Measurements from ENCODE around the gene LCORL. TPM values are rescaled to one million over a fixed set of nuclear protein-coding genes. Genes with fewer than 3 reads are reported as not detected.
"Not testable (repeated sequence)": the region's sequence is repeated elsewhere in the genome, so short reads cannot be mapped to it uniquely, and the experiment has no call there.

The LCORL gene
- total RNA-seq, 2 experiments from 2014 or later: 11.6 to 14.4 TPM

GRCh38 chr4:18012807-18013462, 8.6 kb downstream of the LCORL start:
- POLR2A ChIA-PET: no interaction called here
- peaks cover 2% of the 10 kb centered on the region for H3K4me1 Mint-ChIP-seq (ENCODE audit: low read depth)
- no peaks in the 10 kb centered on the region for H3K9me3 Mint-ChIP-seq (ENCODE audit: insufficient read depth)
- DNase-seq (no peak), ATAC-seq (no peak)
- CTCF ChIA-PET: no interaction called here
- no peak overlapping the region for H3K4me3 Mint-ChIP-seq
- no peak overlapping the region for H3K27ac Mint-ChIP-seq
- H3K36me3 Mint-ChIP-seq (ENCODE audit: low read depth): no peaks in the 10 kb centered on the region
- H3K27me3 Mint-ChIP-seq (ENCODE audit: low read depth): no peaks in the 10 kb centered on the region

GRCh38 chr4:18012134-18012806, 9.3 kb downstream of the LCORL start:
- no peaks in the 10 kb centered on the region for H3K9me3 Mint-ChIP-seq (ENCODE audit: insufficient read depth)
- ATAC-seq (no peak), DNase-seq (no peak)
- no peaks in the 10 kb centered on the region for H3K36me3 Mint-ChIP-seq (ENCODE audit: low read depth)
- CTCF ChIA-PET: no interaction called here
- H3K27me3 Mint-ChIP-seq (ENCODE audit: low read depth): no peaks in the 10 kb centered on the region
- peaks cover 2% of the 10 kb centered on the region for H3K4me1 Mint-ChIP-seq (ENCODE audit: low read depth)
- H3K27ac Mint-ChIP-seq: no peak overlapping the region
- POLR2A ChIA-PET: no interaction called here
- H3K4me3 Mint-ChIP-seq: no peak overlapping the region

- Mint-ChIP-seq H3K27ac (no peak overlapping the region), H3K9me3 (ENCODE audit: insufficient read depth) (peaks cover 9% of the 10 kb centered on the region), H3K36me3 (ENCODE audit: low read depth) (peaks cover 17% of the 10 kb centered on the region), H3K27me3 (ENCODE audit: low read depth) (no peaks in the 10 kb centered on the region), H3K4me1 (ENCODE audit: low read depth) (peaks cover 2% of the 10 kb centered on the region), H3K4me3 (no peak overlapping the region)
- no peak for DNase-seq
- ChIA-PET CTCF (no interaction called here), POLR2A (no interaction called here)
- ATAC-seq: no peak
These were observed 13.9 kb downstream of the LCORL start for GRCh38 chr4:18007625-18008024.

DNA sequence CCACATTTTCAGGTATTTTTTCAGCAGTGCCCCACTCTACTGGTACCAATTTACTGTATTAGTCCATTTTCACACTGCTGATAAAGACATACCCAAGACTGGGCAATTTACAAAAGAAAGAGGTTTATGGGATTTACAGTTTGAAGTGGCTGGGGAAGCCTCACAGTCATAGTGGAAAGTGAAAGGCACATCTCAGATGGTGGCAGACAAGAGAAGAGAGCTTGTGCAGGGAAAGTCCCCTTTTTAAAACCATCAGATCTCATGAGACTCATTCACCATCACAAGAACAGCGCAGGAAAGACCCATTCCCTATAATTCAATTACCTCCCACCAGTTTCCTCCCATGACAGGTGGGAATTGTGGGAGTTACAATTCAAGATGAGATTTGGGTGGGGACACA, 15.1 kb downstream of the LCORL start:
- H3K27ac Mint-ChIP-seq; ATAC-seq; H3K27me3 Mint-ChIP-seq (ENCODE audit: low read depth); H3K9me3 Mint-ChIP-seq (ENCODE audit: insufficient read depth); H3K4me3 Mint-ChIP-seq; POLR2A ChIA-PET; DNase-seq; CTCF ChIA-PET; H3K4me1 Mint-ChIP-seq (ENCODE audit: low read depth): not testable (repeated sequence)
- H3K36me3 Mint-ChIP-seq (ENCODE audit: low read depth): peaks cover 17% of the 10 kb centered on the region

DNA sequence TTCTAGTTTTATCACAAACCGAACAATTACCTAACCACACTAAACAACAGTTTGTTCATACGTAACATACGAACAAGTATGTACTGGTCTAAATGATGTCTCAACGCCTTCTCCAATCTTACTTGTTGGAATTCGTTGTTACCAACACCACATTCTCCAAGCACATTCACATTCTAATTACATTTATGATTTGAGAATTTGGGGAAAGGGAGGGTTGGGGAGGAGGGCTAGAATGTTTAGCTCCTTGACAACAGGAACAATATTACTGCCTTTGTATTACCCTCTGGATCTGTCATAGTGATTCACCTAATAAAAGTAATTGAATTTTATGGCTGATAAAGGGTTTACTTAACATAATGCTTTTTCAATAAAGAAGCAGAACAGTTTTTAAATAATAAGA, 24.4 kb downstream of the LCORL start:
- no peaks in the 10 kb centered on the region for H3K36me3 Mint-ChIP-seq (ENCODE audit: low read depth)
- H3K27me3 Mint-ChIP-seq (ENCODE audit: low read depth): no peaks in the 10 kb centered on the region
- ATAC-seq (no peak), DNase-seq (no peak)
- ChIA-PET POLR2A (no interaction called here), CTCF (no interaction called here)
- H3K27ac Mint-ChIP-seq: no peak overlapping the region
- no peaks in the 10 kb centered on the region for H3K9me3 Mint-ChIP-seq (ENCODE audit: insufficient read depth)
- no peaks in the 10 kb centered on the region for H3K4me1 Mint-ChIP-seq (ENCODE audit: low read depth)
- no peak overlapping the region for H3K4me3 Mint-ChIP-seq

- no peaks in the 10 kb centered on the region for H3K4me1 Mint-ChIP-seq (ENCODE audit: low read depth)
- H3K27me3 Mint-ChIP-seq (ENCODE audit: low read depth): no peaks in the 10 kb centered on the region
- H3K27ac Mint-ChIP-seq: no peak overlapping the region
- ChIA-PET POLR2A (no interaction called here), CTCF (interaction anchor here (1.1 kb wide), 1 partner anchor 32 kb away, joined by 3 read pairs; no protein-coding TSS in a partner anchor)
- ATAC-seq (no peak), DNase-seq (no peak)
- H3K4me3 Mint-ChIP-seq: no peak overlapping the region
- H3K36me3 Mint-ChIP-seq (ENCODE audit: low read depth): no peaks in the 10 kb centered on the region
- no peaks in the 10 kb centered on the region for H3K9me3 Mint-ChIP-seq (ENCODE audit: insufficient read depth)
These were observed 26.4 kb downstream of the LCORL start for GRCh38 chr4:17995165-17995564.

- Mint-ChIP-seq H3K9me3 (ENCODE audit: insufficient read depth) (peaks cover 27% of the 10 kb centered on the region), H3K4me3 (no peak overlapping the region), H3K27ac (no peak overlapping the region), H3K27me3 (ENCODE audit: low read depth) (no peaks in the 10 kb centered on the region), H3K4me1 (ENCODE audit: low read depth) (no peaks in the 10 kb centered on the region), H3K36me3 (ENCODE audit: low read depth) (peaks cover 4% of the 10 kb centered on the region)
- DNase-seq (no peak), ATAC-seq (no peak)
- ChIA-PET POLR2A (no interaction called here), CTCF (no interaction called here)
These were observed 35.7 kb downstream of the LCORL start for GRCh38 chr4:17985832-17986231.

- ChIA-PET POLR2A (no interaction called here), CTCF (no interaction called here)
- Mint-ChIP-seq H3K27ac (no peak overlapping the region), H3K9me3 (ENCODE audit: insufficient read depth) (peaks cover 17% of the 10 kb centered on the region), H3K27me3 (ENCODE audit: low read depth) (no peaks in the 10 kb centered on the region), H3K4me1 (ENCODE audit: low read depth) (no peaks in the 10 kb centered on the region), H3K4me3 (no peak overlapping the region), H3K36me3 (ENCODE audit: low read depth) (peaks cover 2% of the 10 kb centered on the region)
- ATAC-seq (no peak), DNase-seq (no peak)
These were observed 40.5 kb downstream of the LCORL start for GRCh38 chr4:17981063-17981462.

- Mint-ChIP-seq H3K36me3 (ENCODE audit: low read depth) (peaks cover 2% of the 10 kb centered on the region), H3K27me3 (ENCODE audit: low read depth) (no peaks in the 10 kb centered on the region), H3K4me3 (no peak overlapping the region), H3K4me1 (ENCODE audit: low read depth) (no peaks in the 10 kb centered on the region), H3K9me3 (ENCODE audit: insufficient read depth) (no peaks in the 10 kb centered on the region), H3K27ac (no peak overlapping the region)
- ChIA-PET CTCF (no interaction called here), POLR2A (interaction anchor here (1.2 kb wide), 1 partner anchor 14 kb away, joined by 3 read pairs; no protein-coding TSS in a partner anchor)
- ATAC-seq: no peak
- DNase-seq: no peak
These were observed 52.8 kb downstream of the LCORL start for GRCh38 chr4:17968721-17969120.

DNA sequence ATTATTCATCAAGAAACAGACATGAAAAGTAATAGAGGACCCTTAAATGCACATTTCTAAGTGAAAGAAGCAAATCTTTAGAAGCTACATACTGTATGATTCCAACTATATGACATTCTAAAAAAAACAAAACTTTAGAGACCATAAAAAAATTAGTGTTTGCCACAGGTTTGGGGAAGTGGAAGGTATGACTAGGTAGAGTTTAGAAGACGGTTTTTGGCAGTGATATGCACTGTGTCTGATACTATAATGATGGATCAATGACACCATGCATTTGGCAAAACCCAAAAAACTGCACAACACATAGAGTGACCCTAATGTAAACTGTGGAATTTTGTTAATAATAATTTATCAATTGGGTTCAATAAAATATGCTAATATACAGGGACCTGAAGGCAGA, 54.5 kb downstream of the LCORL start:
- DNase-seq (no peak), ATAC-seq (no peak)
- Mint-ChIP-seq H3K4me3 (no peak overlapping the region), H3K36me3 (ENCODE audit: low read depth) (peaks cover 2% of the 10 kb centered on the region), H3K9me3 (ENCODE audit: insufficient read depth) (no peaks in the 10 kb centered on the region), H3K27me3 (ENCODE audit: low read depth) (no peaks in the 10 kb centered on the region), H3K27ac (no peak overlapping the region), H3K4me1 (ENCODE audit: low read depth) (no peaks in the 10 kb centered on the region)
- CTCF ChIA-PET: no interaction called here
- POLR2A ChIA-PET: no interaction called here

DNA sequence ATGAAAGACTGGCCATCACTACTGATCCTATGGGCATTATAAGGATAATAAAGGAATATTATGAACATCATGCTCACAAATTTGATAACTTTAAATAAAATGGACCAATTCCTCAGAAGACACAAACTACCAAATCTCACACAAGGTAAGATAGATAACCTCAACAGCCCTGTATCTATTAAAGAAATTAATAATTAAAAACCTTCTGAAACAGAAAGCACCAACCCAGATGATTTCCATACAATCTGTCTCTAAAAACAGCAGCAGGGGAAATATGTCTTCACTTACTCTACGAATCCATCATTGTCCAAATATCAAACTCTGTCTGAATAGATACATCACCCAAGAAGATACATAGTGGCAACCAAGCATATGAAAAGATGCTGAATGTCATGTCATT, 55.2 kb downstream of the LCORL start:
- ATAC-seq (no peak), DNase-seq (no peak)
- peaks cover 4% of the 10 kb centered on the region for H3K36me3 Mint-ChIP-seq (ENCODE audit: low read depth)
- H3K27ac Mint-ChIP-seq: no peak overlapping the region
- ChIA-PET CTCF (interaction anchor here (1.5 kb wide), 1 partner anchor 9 kb away, joined by 3 read pairs; no protein-coding TSS in a partner anchor), POLR2A (no interaction called here)
- no peaks in the 10 kb centered on the region for H3K9me3 Mint-ChIP-seq (ENCODE audit: insufficient read depth)
- no peaks in the 10 kb centered on the region for H3K4me1 Mint-ChIP-seq (ENCODE audit: low read depth)
- no peak overlapping the region for H3K4me3 Mint-ChIP-seq
- no peaks in the 10 kb centered on the region for H3K27me3 Mint-ChIP-seq (ENCODE audit: low read depth)

DNA sequence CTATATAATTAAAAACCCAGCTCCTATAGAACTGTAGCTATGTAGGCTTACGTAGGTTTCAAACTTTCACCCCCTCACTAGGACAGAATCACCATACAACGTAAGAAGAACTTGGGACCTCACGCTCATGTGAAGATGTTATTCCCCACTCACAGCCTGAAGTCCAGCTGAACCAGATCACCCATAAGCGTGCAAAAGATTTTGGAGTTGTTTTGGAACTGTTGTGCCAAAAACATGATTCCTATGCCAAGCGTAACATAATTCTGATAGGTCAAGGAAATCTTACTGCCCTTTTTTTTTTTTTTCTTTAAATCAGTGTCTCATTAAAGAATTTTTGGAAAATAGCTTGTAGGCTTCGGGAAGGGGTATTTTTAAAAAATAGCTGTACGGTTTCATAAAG, 57.0 kb downstream of the LCORL start:
- H3K36me3 Mint-ChIP-seq (ENCODE audit: low read depth): peaks cover 7% of the 10 kb centered on the region
- ChIA-PET CTCF (interaction anchor here (1.5 kb wide), 1 partner anchor 10 kb away, joined by 3 read pairs; no protein-coding TSS in a partner anchor), POLR2A (no interaction called here)
- H3K27ac Mint-ChIP-seq: no peak overlapping the region
- no peaks in the 10 kb centered on the region for H3K4me1 Mint-ChIP-seq (ENCODE audit: low read depth)
- no peaks in the 10 kb centered on the region for H3K9me3 Mint-ChIP-seq (ENCODE audit: insufficient read depth)
- DNase-seq (no peak), ATAC-seq (no peak)
- no peaks in the 10 kb centered on the region for H3K27me3 Mint-ChIP-seq (ENCODE audit: low read depth)
- H3K4me3 Mint-ChIP-seq: no peak overlapping the region

DNA sequence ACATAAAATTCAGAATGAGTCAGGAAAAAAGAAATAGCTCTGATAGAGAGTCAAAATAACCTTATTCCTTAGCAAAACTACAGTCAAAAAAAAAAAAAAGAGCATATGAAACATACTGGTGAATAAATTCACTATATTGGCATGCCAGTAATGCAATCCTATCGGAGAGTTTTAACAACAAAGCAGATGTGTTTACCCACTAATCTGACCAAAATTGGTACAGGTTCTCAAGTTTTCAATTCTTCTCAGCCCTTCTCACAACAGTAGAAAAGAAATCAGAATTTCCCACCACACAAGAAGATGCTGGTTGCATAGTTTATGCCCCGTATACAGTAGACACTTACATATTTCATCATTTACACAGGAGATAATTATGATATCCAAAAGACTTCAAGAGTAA, 59.4 kb downstream of the LCORL start:
- DNase-seq (no peak), ATAC-seq (no peak)
- ChIA-PET POLR2A (no interaction called here), CTCF (no interaction called here)
- Mint-ChIP-seq H3K4me1 (ENCODE audit: low read depth) (no peaks in the 10 kb centered on the region), H3K36me3 (ENCODE audit: low read depth) (peaks cover 6% of the 10 kb centered on the region), H3K27me3 (ENCODE audit: low read depth) (no peaks in the 10 kb centered on the region), H3K27ac (no peak overlapping the region), H3K4me3 (no peak overlapping the region), H3K9me3 (ENCODE audit: insufficient read depth) (no peaks in the 10 kb centered on the region)
